Neural progenitor cell (in vitro differentiated cells): ENCODE measurements around the gene AGPAT1. TPM values are rescaled to one million over a fixed set of nuclear protein-coding genes. Genes with fewer than 3 reads are reported as not detected.
A peak's percentile ranks its signal among the peaks of the same experiment; 100 is the strongest.

ENCODE experiments used
- DNase-seq: peaks from one replicate; pipeline ENCODE4 v3.0.0-alpha.2; 2016; ENCODE audit warnings: low spot score
- H2AFZ ChIP-seq: fragments of 200-600 bp; sonication (generic); replicated peaks from 2 replicates; pipeline ENCODE4 v1.6.1; 2016; ENCODE audit warnings: antibody characterized with exemption
- H3F3A ChIP-seq: fragments of 200-600 bp; sonication (generic); 2 replicates; pipeline ENCODE4 v1.6.1; 2016; ENCODE audit warnings: antibody characterized with exemption, low read depth
- H3K27ac ChIP-seq: fragments of 200-600 bp; sonication (generic); 2 replicates; pipeline ENCODE4 v1.5.1; 2016; ENCODE audit warnings: mild to moderate bottlenecking
- H3K27me3 ChIP-seq: fragments of 200-600 bp; sonication (generic); 2 replicates; pipeline ENCODE4 v1.6.1; 2016; ENCODE audit warnings: mild to moderate bottlenecking, moderate library complexity
- H3K36me3 ChIP-seq: fragments of 200-600 bp; sonication (generic); 2 replicates; pipeline ENCODE4 v1.5.1; 2016
- H3K4me1 ChIP-seq: fragments of 200-600 bp; sonication (generic); 2 replicates; pipeline ENCODE4 v1.6.1; 2016; ENCODE audit warnings: mixed run types
- H3K4me2 ChIP-seq: fragments of 200-600 bp; sonication (generic); 2 replicates; pipeline ENCODE4 v1.6.1; 2016
- H3K4me3 ChIP-seq: fragments of 200-600 bp; sonication (generic); 2 replicates; pipeline ENCODE4 v1.5.1; 2016
- H3K79me2 ChIP-seq: fragments of 200-600 bp; sonication (generic); 2 replicates; pipeline ENCODE4 v1.6.1; 2016; ENCODE audit warnings: low read depth
- H3K9ac ChIP-seq: fragments of 200-600 bp; sonication (generic); 2 replicates; pipeline ENCODE4 v1.6.1; 2016
- H3K9me3 ChIP-seq: fragments of 200-600 bp; sonication (generic); 2 replicates; pipeline ENCODE4 v1.5.1; 2016; ENCODE audit warnings: low read depth
- H4K20me1 ChIP-seq: fragments of 200-600 bp; sonication (generic); 2 replicates; pipeline ENCODE4 v1.6.1; 2016; ENCODE audit warnings: low read depth
- H3K27ac Mint-ChIP-seq: 3 replicates; pipeline ENCODE4 v1.8.0; 2021; ENCODE audit warnings: mixed read lengths
- H3K27me3 Mint-ChIP-seq: 2 replicates; pipeline ENCODE4 v1.8.0; 2022; ENCODE audit warnings: low read depth, mild to moderate bottlenecking, inconsistent platforms, moderate library complexity, mixed read lengths; ENCODE audit not compliant: insufficient read depth
- H3K36me3 Mint-ChIP-seq: 3 replicates; pipeline ENCODE4 v1.8.0; 2021; ENCODE audit warnings: mixed read lengths
- H3K4me1 Mint-ChIP-seq: 3 replicates; pipeline ENCODE4 v1.8.0; 2021; ENCODE audit warnings: mixed read lengths
- H3K4me3 Mint-ChIP-seq: 3 replicates; pipeline ENCODE4 v1.8.0; 2021; ENCODE audit warnings: mild to moderate bottlenecking, moderate library complexity, mixed read lengths
- H3K9me3 Mint-ChIP-seq: 3 replicates; pipeline ENCODE4 v1.8.0; 2020; ENCODE audit warnings: mixed read lengths
- EZH2 ChIP-seq: fragments of 200-600 bp; sonication (generic); IDR thresholded peaks from 2 replicates; pipeline ENCODE4 v1.6.1; 2017; ENCODE audit warnings: antibody characterized with exemption, mild to moderate bottlenecking, moderate library complexity
- EZH2phosphoT487 ChIP-seq: fragments of 200-600 bp; sonication (generic); IDR thresholded peaks from 2 replicates; pipeline ENCODE4 v1.6.1; 2017; ENCODE audit warnings: antibody characterized with exemption
- total RNA-seq: library from RNA; depleted of rRNA; stranded (reverse); fragments of >200 nt; gene quantifications from 2 replicates; pipeline ENCODE4 v1.2.3, GENCODE V29; 2015; ENCODE audit warnings: low replicate concordance
- TF ChIP-seq, protein P1 (sequence below): fragments of 200-600 bp; sonication (generic); IDR thresholded peaks from 2 replicates; pipeline ENCODE4 v1.5.1; 2017; ENCODE audit warnings: antibody characterized with exemption, mild to moderate bottlenecking

AGPAT1 gene
- total RNA-seq, 1 donor from 2014 or later, result 46.9 TPM

DNA sequence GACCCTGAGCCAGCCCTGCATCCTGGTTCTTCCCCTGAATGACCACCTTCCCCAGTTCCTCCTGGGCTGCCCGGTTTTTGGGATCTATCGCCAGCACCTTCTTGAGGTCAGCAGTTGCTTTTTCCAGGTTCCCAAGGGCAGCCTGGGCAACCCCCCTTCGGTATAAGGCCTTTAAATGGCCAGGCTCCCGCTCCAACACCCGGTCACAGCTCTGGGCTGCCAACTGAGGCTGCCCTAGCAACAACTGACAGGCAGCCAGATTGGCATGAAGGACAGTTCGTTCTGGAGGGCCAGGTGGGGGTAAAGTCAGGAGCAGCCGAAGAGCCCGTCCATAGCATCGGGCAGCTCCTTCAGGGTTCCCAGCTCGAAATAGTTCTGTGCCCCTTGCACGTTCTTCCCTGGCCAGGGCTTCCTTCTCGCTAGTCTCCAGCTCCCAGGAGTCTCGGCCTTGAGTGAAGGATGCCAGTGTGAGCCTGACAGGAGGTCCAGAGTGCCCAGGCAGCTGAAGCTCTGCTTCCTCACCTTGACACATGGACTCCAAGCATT, 47.1 kb downstream of the AGPAT1 start:
- Histone ChIP-seq H3K4me2 (peak overlapping the region; percentile 93), H3K27ac (no peak overlapping the region), H3K4me3 (peak overlapping the region; percentile 87)

DNA sequence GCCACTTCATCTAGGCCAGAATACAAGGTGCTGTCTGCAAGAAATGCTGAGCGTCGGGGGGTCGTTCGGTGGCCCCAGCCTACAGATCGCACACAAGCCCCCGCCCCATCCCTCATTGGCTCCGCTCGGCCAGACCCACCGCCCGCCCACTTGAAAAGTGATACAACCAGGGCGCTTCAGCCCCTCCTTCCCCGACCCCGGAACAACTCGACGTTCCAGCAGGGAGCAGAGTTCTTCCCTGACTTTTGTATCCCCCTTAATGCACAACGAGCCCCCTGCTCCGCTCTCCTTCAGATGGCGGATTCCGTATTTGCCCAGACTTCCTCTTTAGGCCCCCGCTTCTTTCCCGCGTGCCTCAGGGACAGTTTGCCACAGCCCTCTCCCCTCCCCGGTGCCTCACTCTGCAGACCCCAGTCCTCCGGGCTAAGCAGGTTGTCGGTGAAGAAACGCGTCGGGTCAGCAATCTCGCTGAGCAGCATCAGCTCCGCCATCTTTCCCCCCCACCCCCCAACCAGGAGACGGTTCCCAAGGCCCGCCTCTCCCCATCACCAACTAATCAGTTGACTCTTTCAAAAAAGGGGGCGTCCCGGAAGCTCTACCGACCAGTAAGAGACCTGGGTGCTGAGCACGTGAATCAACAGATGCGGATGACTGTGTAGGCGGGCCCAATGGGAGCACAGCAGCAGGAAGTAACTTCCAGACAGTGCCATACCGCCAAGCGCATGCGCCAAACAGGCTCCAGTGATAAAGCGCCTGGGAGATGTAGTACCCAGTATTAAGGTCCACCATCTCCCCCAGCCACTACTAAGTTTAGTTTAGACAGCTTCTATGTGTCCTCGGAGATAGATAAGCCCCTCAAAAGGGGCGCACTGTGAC, 47.9 kb downstream of the AGPAT1 start, which contains the start of gene ATF6B:
ATF6B (minus strand) TSS at position 530 of the 876 bp plus-strand sequence; CDS start at position 491, 39 bp downstream.
- no peak for TF ChIP-seq EZH2phosphoT487
- TF ChIP-seq EZH2, result no peak
- TF ChIP-seq, protein P1, sequence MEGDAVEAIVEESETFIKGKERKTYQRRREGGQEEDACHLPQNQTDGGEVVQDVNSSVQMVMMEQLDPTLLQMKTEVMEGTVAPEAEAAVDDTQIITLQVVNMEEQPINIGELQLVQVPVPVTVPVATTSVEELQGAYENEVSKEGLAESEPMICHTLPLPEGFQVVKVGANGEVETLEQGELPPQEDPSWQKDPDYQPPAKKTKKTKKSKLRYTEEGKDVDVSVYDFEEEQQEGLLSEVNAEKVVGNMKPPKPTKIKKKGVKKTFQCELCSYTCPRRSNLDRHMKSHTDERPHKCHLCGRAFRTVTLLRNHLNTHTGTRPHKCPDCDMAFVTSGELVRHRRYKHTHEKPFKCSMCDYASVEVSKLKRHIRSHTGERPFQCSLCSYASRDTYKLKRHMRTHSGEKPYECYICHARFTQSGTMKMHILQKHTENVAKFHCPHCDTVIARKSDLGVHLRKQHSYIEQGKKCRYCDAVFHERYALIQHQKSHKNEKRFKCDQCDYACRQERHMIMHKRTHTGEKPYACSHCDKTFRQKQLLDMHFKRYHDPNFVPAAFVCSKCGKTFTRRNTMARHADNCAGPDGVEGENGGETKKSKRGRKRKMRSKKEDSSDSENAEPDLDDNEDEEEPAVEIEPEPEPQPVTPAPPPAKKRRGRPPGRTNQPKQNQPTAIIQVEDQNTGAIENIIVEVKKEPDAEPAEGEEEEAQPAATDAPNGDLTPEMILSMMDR, result no peak
- peak within 1 kb of the TSS; percentile 98 for H3K4me3 Mint-ChIP-seq

More for the DNA sequence above, 47.1 kb downstream of the AGPAT1 start:
- Mint-ChIP-seq H3K27me3 (peaks cover 9% of the 10 kb centered on the region), H3K4me3 (peak overlapping the region; percentile 98), H3K4me1 (peaks cover 36% of the 10 kb centered on the region), H3K9me3 (no peaks in the 10 kb centered on the region), H3K36me3 (peaks cover 12% of the 10 kb centered on the region), H3K27ac (peak overlapping the region; percentile 91)
- Histone ChIP-seq H2AFZ (no peak overlapping the region), H4K20me1 (no peaks in the 10 kb centered on the region), H3K27me3 (peaks cover 3% of the 10 kb centered on the region), H3K9me3 (no peaks in the 10 kb centered on the region), H3K79me2 (peaks cover 32% of the 10 kb centered on the region), H3K36me3 (no peaks in the 10 kb centered on the region), H3K9ac (no peak overlapping the region), H3F3A (peaks cover 29% of the 10 kb centered on the region), H3K4me1 (peaks cover 18% of the 10 kb centered on the region)
- TF ChIP-seq EZH2phosphoT487, result no peak
- TF ChIP-seq, protein P1, result no peak
- no peak for TF ChIP-seq EZH2
- no peak for DNase-seq

DNA sequence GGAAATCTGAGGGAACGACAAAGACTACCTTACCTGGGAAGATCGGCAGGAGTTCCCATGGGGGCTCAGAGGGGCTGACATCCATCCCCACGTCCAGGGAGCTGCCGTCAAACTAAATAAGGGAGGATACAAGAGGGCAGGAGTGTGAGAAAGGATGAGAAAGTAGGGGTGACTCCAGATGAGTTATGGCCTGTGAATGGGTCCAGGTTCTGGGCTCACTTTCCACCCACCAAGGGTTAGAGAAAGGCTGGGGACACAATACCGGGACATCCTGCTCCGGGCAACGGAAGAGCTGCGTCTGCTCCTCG, 48.5 kb downstream of the AGPAT1 start:
- Mint-ChIP-seq H3K27me3 (peaks cover 5% of the 10 kb centered on the region), H3K27ac (peak overlapping the region; percentile 26), H3K36me3 (peaks cover 15% of the 10 kb centered on the region), H3K9me3 (no peaks in the 10 kb centered on the region), H3K4me1 (peaks cover 36% of the 10 kb centered on the region), H3K4me3 (peak overlapping the region; percentile 98)
- no peaks in the 10 kb centered on the region for H3K27me3 ChIP-seq
- peak overlapping the region; percentile 91 for H3K4me2 ChIP-seq
- no peaks in the 10 kb centered on the region for H3K36me3 ChIP-seq
- H3K4me3 ChIP-seq, result peak overlapping the region; percentile 87
- H3K27ac ChIP-seq, result peak overlapping the region; percentile 97
- peaks cover 18% of the 10 kb centered on the region for H3K4me1 ChIP-seq
- H3F3A ChIP-seq, result peaks cover 29% of the 10 kb centered on the region
- peak overlapping the region; percentile 81 for H2AFZ ChIP-seq
- peak overlapping the region; percentile 77 for H3K9ac ChIP-seq
- no peak for TF ChIP-seq EZH2phosphoT487
- TF ChIP-seq, protein P1, result no peak
- TF ChIP-seq EZH2, result no peak
- DNase-seq, result no peak
- H3K79me2 ChIP-seq, result peaks cover 32% of the 10 kb centered on the region
- H3K9me3 ChIP-seq, result no peaks in the 10 kb centered on the region
- H4K20me1 ChIP-seq, result no peaks in the 10 kb centered on the region

More for the DNA sequence above, 47.9 kb downstream of the AGPAT1 start, which contains the start of gene ATF6B:
- H3K9me3 ChIP-seq, result no peaks in the 10 kb centered on the region
- H3K9me3 Mint-ChIP-seq, result no peaks in the 10 kb centered on the region
- peaks cover 18% of the 10 kb centered on the region for H3K4me1 ChIP-seq
- peak within 1 kb of the TSS; percentile 91 for H3K27ac Mint-ChIP-seq
- H4K20me1 ChIP-seq, result no peaks in the 10 kb centered on the region
- H3K27me3 ChIP-seq, result no peaks in the 10 kb centered on the region
- H3K4me3 ChIP-seq, result peak within 1 kb of the TSS; percentile 87
- DNase-seq, result peak; percentile 99
- H3K36me3 ChIP-seq, result no peaks in the 10 kb centered on the region
- H3K27me3 Mint-ChIP-seq, result peaks cover 5% of the 10 kb centered on the region
- peaks cover 32% of the 10 kb centered on the region for H3K79me2 ChIP-seq
- peak within 1 kb of the TSS; percentile 77 for H3K9ac ChIP-seq
- H3F3A ChIP-seq, result peaks cover 29% of the 10 kb centered on the region
- peaks cover 36% of the 10 kb centered on the region for H3K4me1 Mint-ChIP-seq
- H3K4me2 ChIP-seq, result peak within 1 kb of the TSS; percentile 93
- peak within 1 kb of the TSS; percentile 81 for H2AFZ ChIP-seq
- peaks cover 15% of the 10 kb centered on the region for H3K36me3 Mint-ChIP-seq
- peak within 1 kb of the TSS; percentile 97 for H3K27ac ChIP-seq
